Stimulated activated effector memory CD8-positive, alpha-beta T cell treated with anti-CD3 and anti-CD28 coated beads, Interleukin-12 subunit alpha, Interleukin-12 subunit beta, amount 100 ng/mL, for 72 hours (primary cell): ENCODE data around the gene EFHB.
"Not testable (repeated sequence)": the region's sequence is repeated elsewhere in the genome, so short reads cannot be mapped to it uniquely, and the experiment has no call there.

Experiments
- ATAC-seq: fragments of 150-1000 bp; cut with Tn5 transposase; 2 replicates; pipeline ENCODE4 v1.10.0; 2021
- DNase-seq, 2 donors: peaks; one replicate each; pipeline ENCODE4 v3.0.0; 2021 to 2022; ENCODE audit warnings: low spot score in 2 of 2
- H3K27ac Mint-ChIP-seq: one replicate; pipeline ENCODE4 v1.8.0; 2022; ENCODE audit warnings: mild to moderate bottlenecking, mixed read lengths
- H3K36me3 Mint-ChIP-seq: one replicate; pipeline ENCODE4 v1.8.0; 2022; ENCODE audit warnings: mild to moderate bottlenecking, mixed read lengths
- H3K4me1 Mint-ChIP-seq: one replicate; pipeline ENCODE4 v1.8.0; 2022; ENCODE audit warnings: mixed read lengths
- H3K4me3 Mint-ChIP-seq: one replicate; pipeline ENCODE4 v1.8.0; 2022; ENCODE audit warnings: mild to moderate bottlenecking, mixed read lengths
- H3K9me3 Mint-ChIP-seq: one replicate; pipeline ENCODE4 v1.8.0; 2022; ENCODE audit warnings: mixed read lengths

The EFHB gene

GRCh38 chr3:19899833-19900232, 34.2 kb downstream of the EFHB start:
- H3K27ac Mint-ChIP-seq, DNase-seq, H3K9me3 Mint-ChIP-seq, H3K36me3 Mint-ChIP-seq, H3K4me1 Mint-ChIP-seq, H3K4me3 Mint-ChIP-seq, ATAC-seq: not testable (repeated sequence)

- Mint-ChIP-seq H3K36me3 (no peaks in the 10 kb centered on the region), H3K4me3 (no peak overlapping the region), H3K4me1 (no peaks in the 10 kb centered on the region), H3K9me3 (no peaks in the 10 kb centered on the region), H3K27ac (no peak overlapping the region)
- ATAC-seq, result no peak
- DNase-seq, result no peak
Observed at GRCh38 chr3:19899264-19899663, 34.8 kb downstream of the EFHB start.

- ATAC-seq, result no peak
- no peaks in the 10 kb centered on the region for H3K36me3 Mint-ChIP-seq
- H3K9me3 Mint-ChIP-seq, result no peaks in the 10 kb centered on the region
- DNase-seq, result no peak
- H3K4me3 Mint-ChIP-seq, result no peak overlapping the region
- H3K27ac Mint-ChIP-seq, result no peak overlapping the region
- no peaks in the 10 kb centered on the region for H3K4me1 Mint-ChIP-seq
Observed at GRCh38 chr3:19898721-19899120, 35.3 kb downstream of the EFHB start.

- H3K4me3 Mint-ChIP-seq, result no peak overlapping the region
- H3K36me3 Mint-ChIP-seq, result no peaks in the 10 kb centered on the region
- H3K4me1 Mint-ChIP-seq, result no peaks in the 10 kb centered on the region
- H3K9me3 Mint-ChIP-seq, result no peaks in the 10 kb centered on the region
- ATAC-seq, result no peak
- H3K27ac Mint-ChIP-seq, result no peak overlapping the region
- no peak for DNase-seq
Observed at GRCh38 chr3:19891740-19892139, 42.3 kb downstream of the EFHB start.

- H3K36me3 Mint-ChIP-seq, result no peaks in the 10 kb centered on the region
- no peaks in the 10 kb centered on the region for H3K9me3 Mint-ChIP-seq
- no peak overlapping the region for H3K4me3 Mint-ChIP-seq
- no peak for DNase-seq
- ATAC-seq, result no peak
- H3K4me1 Mint-ChIP-seq, result no peaks in the 10 kb centered on the region
- no peak overlapping the region for H3K27ac Mint-ChIP-seq
Observed at GRCh38 chr3:19888428-19889152, 45.4 kb downstream of the EFHB start.

GRCh38 chr3:19887122-19887521, 46.9 kb downstream of the EFHB start:
- not testable (repeated sequence) for H3K36me3 Mint-ChIP-seq, H3K4me1 Mint-ChIP-seq, H3K27ac Mint-ChIP-seq, H3K9me3 Mint-ChIP-seq, ATAC-seq, H3K4me3 Mint-ChIP-seq, DNase-seq

- no peak for ATAC-seq
- H3K27ac Mint-ChIP-seq, result no peak overlapping the region
- no peak overlapping the region for H3K4me3 Mint-ChIP-seq
- no peaks in the 10 kb centered on the region for H3K36me3 Mint-ChIP-seq
- no peaks in the 10 kb centered on the region for H3K9me3 Mint-ChIP-seq
- DNase-seq, result no peak
- H3K4me1 Mint-ChIP-seq, result no peaks in the 10 kb centered on the region
Observed at GRCh38 chr3:19886404-19886803, 47.6 kb downstream of the EFHB start.

GRCh38 chr3:19885468-19885867, 48.5 kb downstream of the EFHB start:
- Mint-ChIP-seq H3K27ac (no peak overlapping the region), H3K9me3 (no peaks in the 10 kb centered on the region), H3K4me3 (no peak overlapping the region), H3K36me3 (no peaks in the 10 kb centered on the region), H3K4me1 (no peaks in the 10 kb centered on the region)
- peak; percentile 67 for ATAC-seq
- DNase-seq, result no peak

GRCh38 chr3:19881852-19882251, 52.2 kb downstream of the EFHB start:
- Mint-ChIP-seq H3K27ac (no peak overlapping the region), H3K9me3 (no peaks in the 10 kb centered on the region), H3K36me3 (no peaks in the 10 kb centered on the region), H3K4me1 (no peaks in the 10 kb centered on the region), H3K4me3 (no peak overlapping the region)
- ATAC-seq (no peak), DNase-seq (no peak)

- H3K4me3 Mint-ChIP-seq, result no peak overlapping the region
- no peaks in the 10 kb centered on the region for H3K36me3 Mint-ChIP-seq
- no peak overlapping the region for H3K27ac Mint-ChIP-seq
- no peaks in the 10 kb centered on the region for H3K4me1 Mint-ChIP-seq
- no peak for ATAC-seq
- DNase-seq, result no peak
- H3K9me3 Mint-ChIP-seq, result no peaks in the 10 kb centered on the region
Observed at GRCh38 chr3:19881036-19881435, 53.0 kb downstream of the EFHB start.

GRCh38 chr3:19877656-19878055, 56.4 kb downstream of the EFHB start:
- Mint-ChIP-seq H3K36me3 (no peaks in the 10 kb centered on the region), H3K27ac (no peak overlapping the region), H3K4me3 (no peak overlapping the region), H3K4me1 (no peaks in the 10 kb centered on the region), H3K9me3 (no peaks in the 10 kb centered on the region)
- no peak for ATAC-seq
- DNase-seq, result no peak

GRCh38 chr3:19866751-19867347, 67.2 kb downstream of the EFHB start:
- no peaks in the 10 kb centered on the region for H3K9me3 Mint-ChIP-seq
- H3K4me3 Mint-ChIP-seq, result no peak overlapping the region
- H3K27ac Mint-ChIP-seq, result no peak overlapping the region
- ATAC-seq, result peak; percentile 65
- no peaks in the 10 kb centered on the region for H3K36me3 Mint-ChIP-seq
- H3K4me1 Mint-ChIP-seq, result no peaks in the 10 kb centered on the region
- DNase-seq, result peak; percentile 15 to 68

GRCh38 chr3:19855318-19855717, 78.7 kb downstream of the EFHB start:
- not testable (repeated sequence) for H3K36me3 Mint-ChIP-seq, H3K9me3 Mint-ChIP-seq, H3K4me3 Mint-ChIP-seq, DNase-seq, H3K27ac Mint-ChIP-seq, H3K4me1 Mint-ChIP-seq, ATAC-seq

GRCh38 chr3:19846609-19847008, 87.4 kb downstream of the EFHB start:
- not testable (repeated sequence) for H3K4me3 Mint-ChIP-seq, DNase-seq, H3K27ac Mint-ChIP-seq, ATAC-seq, H3K4me1 Mint-ChIP-seq, H3K36me3 Mint-ChIP-seq, H3K9me3 Mint-ChIP-seq
